Activated CD8-positive, alpha-beta T cell treated with anti-CD3 and anti-CD28 coated beads for 36 hours (primary cell): ENCODE data around the gene SH2D1A. TPM values are rescaled to one million over a fixed set of nuclear protein-coding genes. Genes with fewer than 3 reads are reported as not detected.
A peak's percentile ranks its signal among the peaks of the same experiment; 100 is the strongest.

Experiments
- ATAC-seq: fragments of 200-7000 bp; cut with Tn5 transposase; one replicate; pipeline ENCODE4 v1.10.0; 2021; ENCODE audit warnings: mild to moderate bottlenecking, moderate library complexity
- CTCF ChIA-PET: fragments of 350-600 bp; sonication (Branson Sonifier 250); formaldehyde crosslinking; loops from one replicate; lab custom pipeline; 2021; ENCODE audit warnings: antibody characterized with exemption; lab: Charles Lee
- POLR2A ChIA-PET: fragments of 350-600 bp; sonication (Branson Sonifier 250); formaldehyde crosslinking; loops from one replicate; lab custom pipeline; 2021; ENCODE audit warnings: antibody characterized with exemption; lab: Charles Lee
- DNase-seq: peaks from one replicate; pipeline ENCODE4 v3.0.0-alpha.2; 2020
- H3K27ac Mint-ChIP-seq: one replicate; pipeline ENCODE4 v1.8.0; 2021; ENCODE audit warnings: mild to moderate bottlenecking, mixed read lengths
- H3K27me3 Mint-ChIP-seq: one replicate; pipeline ENCODE4 v1.8.0; 2021; ENCODE audit warnings: mixed read lengths
- H3K36me3 Mint-ChIP-seq: one replicate; pipeline ENCODE4 v1.8.0; 2021; ENCODE audit warnings: low read depth, mixed read lengths
- H3K4me1 Mint-ChIP-seq: one replicate; pipeline ENCODE4 v1.8.0; 2021; ENCODE audit warnings: low read depth, mixed read lengths
- H3K4me3 Mint-ChIP-seq: one replicate; pipeline ENCODE4 v1.8.0; 2021; ENCODE audit warnings: mild to moderate bottlenecking, moderate library complexity, mixed read lengths
- H3K9me3 Mint-ChIP-seq: one replicate; pipeline ENCODE4 v1.8.0; 2021; ENCODE audit warnings: mixed read lengths
- CTCF ChIP-seq: fragments of 200-600 bp; IDR thresholded peaks from one replicate; pipeline ENCODE4 v1.8.0; 2022; ENCODE audit warnings: antibody characterized with exemption, mild to moderate bottlenecking
- intact Hi-C: fragments of 100-400 bp; cut with micrococcal nuclease; formaldehyde crosslinking; loops from one replicate; pipeline ENCODE4 v1.10.0; 2022
- total RNA-seq, 2 experiments: library from RNA; stranded (reverse); gene quantifications; one replicate each; pipeline ENCODE4 v1.2.3, GENCODE V29; 2021

SH2D1A gene
- total RNA-seq, 2 experiments from 2014 or later, result 40.9 to 43.2 TPM

- ChIA-PET POLR2A (interaction anchor here (0.8 to 0.9 kb wide), 2 partner anchors 46 to 57 kb away, joined by 3 read pairs; no protein-coding TSS in a partner anchor), CTCF (interaction anchor here (0.7 to 1.6 kb wide), 2 partner anchors 13 to 183 kb away, joined by 3 to 10 read pairs; no protein-coding TSS in a partner anchor)
- Mint-ChIP-seq H3K4me3 (no peak overlapping the region), H3K36me3 (peaks cover 5% of the 10 kb centered on the region), H3K27ac (peak overlapping the region; percentile 44), H3K9me3 (no peaks in the 10 kb centered on the region), H3K4me1 (peaks cover 45% of the 10 kb centered on the region), H3K27me3 (no peaks in the 10 kb centered on the region)
- intact Hi-C loops, result no loop called here
- DNase-seq, result no peak
- TF ChIP-seq CTCF, result no peak
- peak; percentile 64 for ATAC-seq
Observed at GRCh38 chrX:124393659-124394058, 47.3 kb downstream of the SH2D1A start.

GRCh38 chrX:124395145-124395880 lies 49.0 kb downstream of the SH2D1A start:
- DNase-seq (no peak), ATAC-seq (peak; percentile 14)
- TF ChIP-seq CTCF, result no peak
- CTCF ChIA-PET, result interaction anchor here (1.2 kb wide), 1 partner anchor 11 kb away, joined by 6 read pairs; no protein-coding TSS in a partner anchor
- H3K36me3 Mint-ChIP-seq, result peaks cover 5% of the 10 kb centered on the region
- POLR2A ChIA-PET, result interaction anchor here (0.9 kb wide), 1 partner anchor 9 kb away, joined by 3 read pairs; no protein-coding TSS in a partner anchor
- no peak overlapping the region for H3K4me3 Mint-ChIP-seq
- H3K4me1 Mint-ChIP-seq, result peaks cover 45% of the 10 kb centered on the region
- H3K9me3 Mint-ChIP-seq, result no peaks in the 10 kb centered on the region
- intact Hi-C loops, result no loop called here
- H3K27me3 Mint-ChIP-seq, result no peaks in the 10 kb centered on the region
- peak overlapping the region; percentile 22 for H3K27ac Mint-ChIP-seq

GRCh38 chrX:124401696-124402095 lies 55.3 kb downstream of the SH2D1A start:
- intact Hi-C loops, result no loop called here
- Mint-ChIP-seq H3K9me3 (no peaks in the 10 kb centered on the region), H3K4me3 (no peak overlapping the region), H3K27ac (no peak overlapping the region), H3K36me3 (no peaks in the 10 kb centered on the region), H3K27me3 (no peaks in the 10 kb centered on the region), H3K4me1 (peaks cover 21% of the 10 kb centered on the region)
- DNase-seq, result no peak
- ChIA-PET CTCF (no interaction called here), POLR2A (no interaction called here)
- TF ChIP-seq CTCF, result no peak
- no peak for ATAC-seq

- intact Hi-C loops, result loop anchor here (2.0 kb wide), 1 partner anchor 725 kb away; no protein-coding TSS in a partner anchor
- no peaks in the 10 kb centered on the region for H3K27me3 Mint-ChIP-seq
- peaks cover 16% of the 10 kb centered on the region for H3K4me1 Mint-ChIP-seq
- H3K9me3 Mint-ChIP-seq, result no peaks in the 10 kb centered on the region
- DNase-seq (no peak), ATAC-seq (no peak)
- no peak for TF ChIP-seq CTCF
- ChIA-PET POLR2A (interaction anchor here (0.9 kb wide), 1 partner anchor 14 kb away, joined by 4 read pairs; no protein-coding TSS in a partner anchor), CTCF (interaction anchor here (0.6 to 3.5 kb wide), 15 partner anchors 9 to 726 kb away, joined by 3 to 17 read pairs (median 5); no protein-coding TSS in a partner anchor)
- no peak overlapping the region for H3K4me3 Mint-ChIP-seq
- peak overlapping the region; percentile 25 for H3K27ac Mint-ChIP-seq
- no peaks in the 10 kb centered on the region for H3K36me3 Mint-ChIP-seq
Observed at GRCh38 chrX:124405868-124406267, 59.5 kb downstream of the SH2D1A start.
